Measurements from ENCODE around the gene HMX1. TPM values are rescaled to one million over a fixed set of nuclear protein-coding genes. Genes with fewer than 3 reads are reported as not detected.

The HMX1 gene
- total RNA-seq, 1 donor from 2014 or later: not detected

GRCh38 chr4:8917868-8918783 lies 46.5 kb upstream of the HMX1 start:
- intact Hi-C loops (cut with DNase I): loop anchor here (10.0 kb wide), 1 partner anchor 313 kb away; no protein-coding TSS in a partner anchor

GRCh38 chr4:8917321-8917811 lies 45.7 kb upstream of the HMX1 start:
- H3K9me3 ChIP-seq: no peaks in the 10 kb centered on the region
- intact Hi-C loops (cut with DNase I): loop anchor here (10.0 kb wide), 1 partner anchor 313 kb away; no protein-coding TSS in a partner anchor
- no peak for TF ChIP-seq CTCF (IDR thresholded peaks at IDR 0.05)
- H3K36me3 ChIP-seq: no peaks in the 10 kb centered on the region
- no peaks in the 10 kb centered on the region for H3K27me3 ChIP-seq
- no peaks in the 10 kb centered on the region for H3K4me1 ChIP-seq
- H3K27ac ChIP-seq: no peak overlapping the region
- H3K4me3 ChIP-seq: no peak overlapping the region
- peak in 1 of 2 donors; percentile 59 for DNase-seq (ENCODE audit: low spot score in 2 of 2)

More at GRCh38 chr4:8917868-8918783, 46.5 kb upstream of the HMX1 start:
- H3K4me3 ChIP-seq: no peak overlapping the region
- peak; percentile 36 to 73 (median 56) for TF ChIP-seq CTCF (IDR thresholded peaks at IDR 0.05)
- H3K27ac ChIP-seq: no peak overlapping the region
- H3K27me3 ChIP-seq: no peaks in the 10 kb centered on the region
- peak in 1 of 2 donors; percentile 63 for DNase-seq (ENCODE audit: low spot score in 2 of 2)
- no peaks in the 10 kb centered on the region for H3K4me1 ChIP-seq
- H3K9me3 ChIP-seq: peaks cover 0 to 1% of the 10 kb centered on the region in 2 donors
- no peaks in the 10 kb centered on the region for H3K36me3 ChIP-seq

GRCh38 chr4:8916906-8917305 lies 45.3 kb upstream of the HMX1 start:
- H3K4me3 ChIP-seq: no peak overlapping the region
- H3K27ac ChIP-seq: no peak overlapping the region
- no peaks in the 10 kb centered on the region for H3K27me3 ChIP-seq
- no peak for DNase-seq (ENCODE audit: low spot score in 2 of 2)
- H3K9me3 ChIP-seq: no peaks in the 10 kb centered on the region
- TF ChIP-seq CTCF (IDR thresholded peaks at IDR 0.05): no peak
- H3K4me1 ChIP-seq: no peaks in the 10 kb centered on the region
- intact Hi-C loops (cut with DNase I): loop anchor here (10.0 kb wide), 1 partner anchor 312 kb away; no protein-coding TSS in a partner anchor
- no peaks in the 10 kb centered on the region for H3K36me3 ChIP-seq

GRCh38 chr4:8916351-8916885 lies 44.8 kb upstream of the HMX1 start:
- no peaks in the 10 kb centered on the region for H3K27me3 ChIP-seq
- no peaks in the 10 kb centered on the region for H3K9me3 ChIP-seq
- intact Hi-C loops (cut with DNase I): loop anchor here (10.0 kb wide), 1 partner anchor 312 kb away; no protein-coding TSS in a partner anchor
- H3K4me3 ChIP-seq: no peak overlapping the region
- no peak for TF ChIP-seq CTCF (IDR thresholded peaks at IDR 0.05)
- no peak overlapping the region for H3K27ac ChIP-seq
- no peaks in the 10 kb centered on the region for H3K4me1 ChIP-seq
- no peaks in the 10 kb centered on the region for H3K36me3 ChIP-seq
- no peak for DNase-seq (ENCODE audit: low spot score in 2 of 2)

- Histone ChIP-seq H3K4me3 (no peak overlapping the region), H3K9me3 (no peaks in the 10 kb centered on the region), H3K27me3 (no peaks in the 10 kb centered on the region), H3K36me3 (no peaks in the 10 kb centered on the region), H3K27ac (no peak overlapping the region), H3K4me1 (no peaks in the 10 kb centered on the region)
- peak in 1 of 2 donors; percentile 52 for DNase-seq (ENCODE audit: low spot score in 2 of 2)
- intact Hi-C loops (cut with DNase I): loop anchor here (10.0 kb wide), 1 partner anchor 311 kb away; no protein-coding TSS in a partner anchor
- no peak for TF ChIP-seq CTCF (IDR thresholded peaks at IDR 0.05)
These were observed 43.9 kb upstream of the HMX1 start for GRCh38 chr4:8915201-8916200.

All from ascending aorta (tissue), 2 donors.